Measurements from ENCODE around the gene IMP3. TPM values are rescaled to one million over a fixed set of nuclear protein-coding genes. Genes with fewer than 3 reads are reported as not detected.

The IMP3 gene
- polyA plus RNA-seq, 1 of the 3 experiments (the other 2 are of a cell fraction): 56.2 TPM

DNA sequence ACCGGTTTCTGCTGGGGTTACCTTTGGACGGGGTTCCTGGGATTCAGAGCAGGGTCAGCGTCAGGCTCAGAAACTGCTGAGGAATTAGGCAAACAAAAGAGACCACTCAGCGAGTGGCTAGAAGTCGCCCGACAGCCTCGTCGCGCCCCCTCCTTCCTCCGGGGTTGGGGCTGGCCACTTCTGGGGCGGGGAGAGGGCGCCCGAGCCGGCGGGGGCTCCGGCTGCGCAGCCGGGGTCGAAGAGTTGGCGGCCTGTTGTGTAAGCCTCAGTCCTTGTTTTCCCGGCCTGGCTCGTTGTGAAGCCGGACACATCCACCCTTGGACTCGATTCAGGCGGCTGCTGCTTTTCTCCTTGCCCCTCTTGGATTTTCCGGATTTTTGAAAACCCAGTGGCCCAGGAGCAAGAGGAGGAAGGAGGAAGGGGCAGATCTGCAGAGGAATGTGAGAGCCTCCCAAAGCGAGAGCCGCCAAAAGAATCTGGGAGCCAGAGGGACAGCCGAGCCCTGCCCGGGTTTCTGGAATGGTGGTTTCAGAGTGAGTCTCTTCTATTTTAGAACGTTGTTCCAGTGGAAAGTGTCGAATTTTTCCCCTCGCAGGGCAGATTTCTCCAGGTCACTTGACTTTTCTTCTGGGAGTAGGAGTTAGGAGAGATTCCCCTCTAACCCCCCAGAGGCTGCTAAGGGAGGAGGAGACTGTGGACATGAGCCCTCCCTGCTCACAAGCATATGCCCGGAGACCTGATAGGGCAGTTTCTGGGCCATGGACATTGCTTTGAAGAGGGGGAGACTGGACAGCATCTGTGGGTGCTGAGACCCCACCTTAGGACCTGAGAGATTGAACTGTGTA lies 8.4 kb upstream of the IMP3 start:
- ChIA-PET POLR2A (interaction anchor here (0.6 to 1.7 kb wide), 5 partner anchors 13 to 280 kb away, joined by 3 to 6 read pairs (median 5); partner anchors contain the start of genes MAN2C1, PTPN9 and SNUPN), CTCF (interaction anchor here (0.6 to 3.2 kb wide), 21 partner anchors 10 to 1656 kb away, joined by 3 to 22 read pairs (median 4); partner anchors contain the start of genes MAN2C1, PTPN9 and STOML1)
- peak; percentile 77 for DNase-seq
- Histone ChIP-seq H3K4me2 (peak overlapping the region; percentile 99), H3K9me2 (no peaks in the 10 kb centered on the region), H3K27me3 (ENCODE audit: insufficient read depth) (no peaks in the 10 kb centered on the region), H3K4me3 (ENCODE audit: low read depth in 2 of 2, low read length in 1 of 2) (peak overlapping the region; percentile 73 to 98), H3K27ac (ENCODE audit: low read depth in 2 of 2, low read length in 1 of 2) (peak overlapping the region; percentile 81 to 96), H3K9me3 (no peaks in the 10 kb centered on the region), H3K79me2 (ENCODE audit: insufficient read depth) (peaks cover 78% of the 10 kb centered on the region), H3K36me3 (replicated peaks in 1 of 2; ENCODE audit: control insufficient read depth in 1 of 2, insufficient read depth in 2 of 2, low read length in 1 of 2) (peaks cover 0 to 10% of the 10 kb centered on the region in 2 experiments), H3K4me1 (ENCODE audit: control insufficient read depth in 1 of 2, insufficient read depth in 2 of 2, low read depth in 1 of 2, low read length in 1 of 2) (peaks cover 13 to 52% of the 10 kb centered on the region in 2 experiments; a peak in 3 of 4 replicates), H3F3A (replicated peaks; ENCODE audit: insufficient read depth) (peaks cover 2% of the 10 kb centered on the region), H4K20me1 (ENCODE audit: insufficient read depth) (peaks cover 35% of the 10 kb centered on the region), H3K9ac (peak overlapping the region; percentile 99), H2AFZ (ENCODE audit: low read depth) (peak overlapping the region; percentile 81; the same call in 1 of the 2 replicates)
- WGBS (ENCODE audit: low lambda C conversion rate): 16% methylated on average over 17 of the region's 34 CpGs
- TF ChIP-seq, protein P1, sequence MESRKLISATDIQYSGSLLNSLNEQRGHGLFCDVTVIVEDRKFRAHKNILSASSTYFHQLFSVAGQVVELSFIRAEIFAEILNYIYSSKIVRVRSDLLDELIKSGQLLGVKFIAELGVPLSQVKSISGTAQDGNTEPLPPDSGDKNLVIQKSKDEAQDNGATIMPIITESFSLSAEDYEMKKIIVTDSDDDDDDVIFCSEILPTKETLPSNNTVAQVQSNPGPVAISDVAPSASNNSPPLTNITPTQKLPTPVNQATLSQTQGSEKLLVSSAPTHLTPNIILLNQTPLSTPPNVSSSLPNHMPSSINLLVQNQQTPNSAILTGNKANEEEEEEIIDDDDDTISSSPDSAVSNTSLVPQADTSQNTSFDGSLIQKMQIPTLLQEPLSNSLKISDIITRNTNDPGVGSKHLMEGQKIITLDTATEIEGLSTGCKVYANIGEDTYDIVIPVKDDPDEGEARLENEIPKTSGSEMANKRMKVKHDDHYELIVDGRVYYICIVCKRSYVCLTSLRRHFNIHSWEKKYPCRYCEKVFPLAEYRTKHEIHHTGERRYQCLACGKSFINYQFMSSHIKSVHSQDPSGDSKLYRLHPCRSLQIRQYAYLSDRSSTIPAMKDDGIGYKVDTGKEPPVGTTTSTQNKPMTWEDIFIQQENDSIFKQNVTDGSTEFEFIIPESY (IDR thresholded peaks at IDR 0.05; ENCODE audit: borderline replicate concordance, low read depth): no peak
- TF ChIP-seq POLR2AphosphoS5 (IDR thresholded peaks at IDR 0.05; ENCODE audit: low read depth, low read length) (no peak), TEAD4 (IDR thresholded peaks at IDR 0.05; ENCODE audit: borderline replicate concordance, insufficient read depth) (0 out of 2 replicates have a peak, but pooled peaks have one; percentile 12), FOXM1 (IDR thresholded peaks at IDR 0.05; ENCODE audit: low read depth) (no peak), GABPA (IDR thresholded peaks at IDR 0.05; ENCODE audit: low read depth) (no peak), ELF1 (IDR thresholded peaks at IDR 0.05) (no peak), TAF1 (IDR thresholded peaks at IDR 0.05; ENCODE audit: borderline replicate concordance, low read depth, low read length) (0 out of 2 replicates have a peak, but pooled peaks have one; percentile 13), GATA2 (CRISPR knock-in tag; IDR thresholded peaks at IDR 0.05) (no peak), SIN3A (IDR thresholded peaks at IDR 0.05; ENCODE audit: borderline replicate concordance, low read depth, low read length) (0 out of 2 replicates have a peak, but pooled peaks have one; percentile 32), CHD2 (IDR thresholded peaks at IDR 0.05; ENCODE audit: low read length, partially characterized antibody) (no peak)
- TF ChIP-seq, protein P2, sequence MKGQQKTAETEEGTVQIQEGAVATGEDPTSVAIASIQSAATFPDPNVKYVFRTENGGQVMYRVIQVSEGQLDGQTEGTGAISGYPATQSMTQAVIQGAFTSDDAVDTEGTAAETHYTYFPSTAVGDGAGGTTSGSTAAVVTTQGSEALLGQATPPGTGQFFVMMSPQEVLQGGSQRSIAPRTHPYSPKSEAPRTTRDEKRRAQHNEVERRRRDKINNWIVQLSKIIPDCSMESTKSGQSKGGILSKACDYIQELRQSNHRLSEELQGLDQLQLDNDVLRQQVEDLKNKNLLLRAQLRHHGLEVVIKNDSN (IDR thresholded peaks at IDR 0.05; ENCODE audit: borderline replicate concordance, low read depth): no peak
- TF ChIP-seq, protein P3, sequence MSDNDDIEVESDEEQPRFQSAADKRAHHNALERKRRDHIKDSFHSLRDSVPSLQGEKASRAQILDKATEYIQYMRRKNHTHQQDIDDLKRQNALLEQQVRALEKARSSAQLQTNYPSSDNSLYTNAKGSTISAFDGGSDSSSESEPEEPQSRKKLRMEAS (IDR thresholded peaks at IDR 0.05; ENCODE audit: low read depth): no peak

All from SK-N-SH (cell line).